CMK (cell line): ENCODE data around the gene CELSR2.

Experiments
- DNase-seq: peaks from one replicate; pipeline ENCODE4 v3.0.0-alpha.2; 2010; ENCODE audit warnings: low read depth

Gene CELSR2

DNA sequence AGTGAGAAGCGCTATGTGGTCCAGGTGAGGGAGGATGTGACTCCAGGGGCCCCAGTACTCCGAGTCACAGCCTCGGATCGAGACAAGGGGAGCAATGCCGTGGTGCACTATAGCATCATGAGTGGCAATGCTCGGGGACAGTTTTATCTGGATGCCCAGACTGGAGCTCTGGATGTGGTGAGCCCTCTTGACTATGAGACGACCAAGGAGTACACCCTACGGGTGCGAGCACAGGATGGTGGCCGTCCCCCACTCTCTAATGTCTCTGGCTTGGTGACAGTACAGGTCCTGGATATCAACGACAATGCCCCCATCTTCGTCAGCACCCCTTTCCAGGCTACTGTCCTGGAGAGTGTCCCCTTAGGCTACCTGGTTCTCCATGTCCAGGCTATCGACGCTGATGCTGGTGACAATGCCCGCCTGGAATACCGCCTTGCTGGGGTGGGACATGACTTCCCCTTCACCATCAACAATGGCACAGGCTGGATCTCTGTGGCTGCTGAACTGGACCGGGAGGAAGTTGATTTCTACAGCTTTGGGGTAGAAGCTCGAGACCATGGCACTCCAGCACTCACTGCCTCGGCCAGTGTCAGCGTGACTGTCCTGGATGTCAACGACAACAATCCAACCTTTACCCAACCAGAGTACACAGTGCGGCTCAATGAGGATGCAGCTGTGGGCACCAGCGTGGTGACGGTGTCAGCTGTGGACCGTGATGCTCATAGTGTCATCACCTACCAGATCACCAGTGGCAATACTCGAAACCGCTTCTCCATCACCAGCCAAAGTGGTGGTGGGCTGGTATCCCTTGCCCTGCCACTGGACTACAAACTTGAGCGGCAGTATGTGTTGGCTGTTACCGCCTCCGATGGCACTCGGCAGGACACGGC lies 2.2 kb downstream of the CELSR2 start:
- no peak for DNase-seq

DNA sequence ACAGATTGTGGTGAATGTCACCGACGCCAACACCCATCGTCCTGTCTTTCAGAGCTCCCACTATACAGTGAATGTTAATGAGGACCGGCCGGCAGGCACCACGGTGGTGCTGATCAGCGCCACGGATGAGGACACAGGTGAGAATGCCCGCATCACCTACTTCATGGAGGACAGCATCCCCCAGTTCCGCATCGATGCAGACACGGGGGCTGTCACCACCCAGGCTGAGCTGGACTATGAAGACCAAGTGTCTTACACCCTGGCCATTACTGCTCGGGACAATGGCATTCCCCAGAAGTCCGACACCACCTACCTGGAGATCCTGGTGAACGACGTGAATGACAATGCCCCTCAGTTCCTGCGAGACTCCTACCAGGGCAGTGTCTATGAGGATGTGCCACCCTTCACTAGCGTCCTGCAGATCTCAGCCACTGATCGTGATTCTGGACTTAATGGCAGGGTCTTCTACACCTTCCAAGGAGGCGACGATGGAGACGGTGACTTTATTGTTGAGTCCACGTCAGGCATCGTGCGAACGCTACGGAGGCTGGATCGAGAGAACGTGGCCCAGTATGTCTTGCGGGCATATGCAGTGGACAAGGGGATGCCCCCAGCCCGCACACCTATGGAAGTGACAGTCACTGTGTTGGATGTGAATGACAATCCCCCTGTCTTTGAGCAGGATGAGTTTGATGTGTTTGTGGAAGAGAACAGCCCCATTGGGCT lies 3.0 kb downstream of the CELSR2 start:
- no peak for DNase-seq

DNA sequence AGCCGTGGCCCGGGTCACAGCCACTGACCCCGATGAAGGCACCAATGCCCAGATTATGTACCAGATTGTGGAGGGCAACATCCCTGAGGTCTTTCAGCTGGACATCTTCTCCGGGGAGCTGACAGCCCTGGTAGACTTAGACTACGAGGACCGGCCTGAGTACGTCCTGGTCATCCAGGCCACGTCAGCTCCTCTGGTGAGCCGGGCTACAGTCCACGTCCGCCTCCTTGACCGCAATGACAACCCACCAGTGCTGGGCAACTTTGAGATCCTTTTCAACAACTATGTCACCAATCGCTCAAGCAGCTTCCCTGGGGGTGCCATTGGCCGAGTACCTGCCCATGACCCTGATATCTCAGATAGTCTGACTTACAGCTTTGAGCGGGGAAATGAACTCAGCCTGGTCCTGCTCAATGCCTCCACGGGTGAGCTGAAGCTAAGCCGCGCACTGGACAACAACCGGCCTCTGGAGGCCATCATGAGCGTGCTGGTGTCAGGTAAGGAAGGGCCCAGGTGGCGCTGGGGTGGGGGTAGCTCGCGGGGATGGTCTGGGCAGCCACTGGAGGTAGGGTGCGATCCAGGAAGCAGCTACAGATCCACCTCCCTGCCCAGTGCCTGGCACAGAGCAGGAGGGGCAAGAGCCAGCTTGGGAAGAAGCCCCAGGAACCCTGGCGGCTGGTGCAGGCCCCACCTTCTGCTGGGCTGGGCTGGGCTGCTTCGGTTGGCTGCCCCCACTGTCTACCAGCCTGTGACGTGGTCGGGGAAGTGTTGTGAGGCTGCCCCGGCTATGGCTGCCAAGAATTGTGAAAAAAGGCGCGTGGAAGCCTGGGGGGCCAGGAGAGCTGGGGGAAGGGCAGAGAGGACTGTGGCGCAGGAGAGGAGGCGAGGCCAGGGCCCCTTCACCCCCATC lies 3.8 kb downstream of the CELSR2 start:
- no peak for DNase-seq

DNA sequence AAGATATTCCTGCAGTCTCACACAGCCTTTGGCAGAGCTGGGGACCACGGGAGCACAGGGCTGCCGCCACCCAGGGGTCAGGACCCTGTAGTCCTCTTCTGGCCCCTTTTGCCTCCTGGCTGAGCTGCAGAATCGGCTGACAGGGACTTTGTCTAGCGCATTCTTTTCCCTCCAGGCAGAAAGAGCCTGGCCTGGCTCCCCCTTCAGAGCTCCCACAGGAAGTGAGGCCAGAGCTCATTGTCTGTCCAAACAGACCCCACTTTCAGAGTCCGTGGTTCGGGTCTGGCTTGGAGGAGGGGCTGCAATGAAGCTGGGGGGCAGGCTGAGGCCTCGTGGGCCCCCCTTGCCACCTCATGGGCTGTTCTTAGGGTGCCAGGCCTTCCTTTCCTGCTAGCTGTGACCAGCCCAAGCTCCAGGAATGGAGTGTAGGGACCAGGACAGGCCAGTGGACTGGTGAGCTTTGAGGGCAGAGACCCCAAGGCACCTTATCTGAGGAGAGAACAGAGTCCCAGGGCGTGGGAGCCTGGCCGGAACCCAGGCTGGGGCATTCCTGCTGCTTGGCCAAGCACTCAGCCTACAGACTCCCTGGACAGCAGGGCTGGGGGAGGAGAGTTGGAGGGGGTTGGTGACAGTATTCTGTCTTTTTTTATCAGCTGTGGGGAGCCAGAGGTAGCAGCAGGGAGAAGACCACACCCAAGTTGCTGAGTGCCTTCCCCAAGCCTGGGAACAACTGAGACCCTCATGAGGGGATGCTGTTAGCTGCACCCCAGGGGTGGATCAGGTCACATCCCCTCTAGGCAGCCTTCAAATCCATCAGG lies 4.7 kb downstream of the CELSR2 start:
- DNase-seq = no peak

DNA sequence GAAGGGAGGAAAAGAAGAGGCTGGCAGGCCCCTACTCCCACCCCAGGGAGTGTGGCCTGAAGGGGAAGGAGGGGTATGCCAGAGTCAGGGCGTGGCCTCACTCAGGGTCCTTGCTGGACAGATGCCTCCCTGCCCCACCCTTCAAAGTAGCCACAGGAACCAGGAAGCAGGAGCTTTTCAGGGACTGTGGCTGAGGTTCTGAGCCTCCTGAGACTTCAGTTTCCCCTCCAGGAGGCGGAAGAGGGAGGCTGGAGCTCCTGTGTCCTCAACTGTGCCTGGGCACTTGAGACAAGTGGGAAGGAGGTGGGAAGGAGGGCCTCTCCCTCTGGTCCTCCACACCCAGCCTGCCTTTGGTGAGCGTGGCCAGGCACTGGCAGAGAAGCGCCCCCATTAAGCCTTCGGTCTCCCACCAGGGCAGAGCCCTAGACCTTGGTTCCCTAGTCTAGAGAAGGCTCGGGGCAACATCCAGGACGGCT lies 5.3 kb downstream of the CELSR2 start:
- DNase-seq = peak; percentile 40

DNA sequence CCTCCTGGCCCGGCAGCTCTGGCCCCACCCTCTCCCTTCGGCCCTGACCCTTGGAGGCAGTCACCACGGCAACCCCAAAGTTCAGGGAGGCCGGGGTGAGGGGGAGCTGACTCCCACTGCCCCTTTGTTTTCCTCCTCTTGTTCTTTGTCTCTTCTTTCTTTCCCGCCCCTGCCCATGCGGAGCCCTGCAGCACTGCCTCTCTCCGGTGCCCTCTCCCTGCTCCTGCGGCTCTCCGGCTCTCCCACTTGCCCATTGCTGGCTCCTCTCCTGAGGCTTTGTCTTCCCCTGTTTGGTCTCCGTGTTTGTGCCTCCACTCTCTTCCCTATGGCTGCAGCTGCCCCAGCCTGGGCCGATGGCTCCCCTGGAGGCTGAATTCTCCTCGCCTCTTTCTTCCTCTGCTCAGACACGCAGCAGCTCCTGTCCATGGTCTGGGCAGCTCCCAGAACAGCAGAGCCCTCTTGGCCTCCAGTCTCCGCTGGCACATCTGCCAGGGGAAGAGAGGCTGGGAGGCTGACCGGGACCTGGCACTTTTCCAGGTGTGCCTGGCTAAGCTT lies 5.8 kb downstream of the CELSR2 start:
- no peak for DNase-seq

DNA sequence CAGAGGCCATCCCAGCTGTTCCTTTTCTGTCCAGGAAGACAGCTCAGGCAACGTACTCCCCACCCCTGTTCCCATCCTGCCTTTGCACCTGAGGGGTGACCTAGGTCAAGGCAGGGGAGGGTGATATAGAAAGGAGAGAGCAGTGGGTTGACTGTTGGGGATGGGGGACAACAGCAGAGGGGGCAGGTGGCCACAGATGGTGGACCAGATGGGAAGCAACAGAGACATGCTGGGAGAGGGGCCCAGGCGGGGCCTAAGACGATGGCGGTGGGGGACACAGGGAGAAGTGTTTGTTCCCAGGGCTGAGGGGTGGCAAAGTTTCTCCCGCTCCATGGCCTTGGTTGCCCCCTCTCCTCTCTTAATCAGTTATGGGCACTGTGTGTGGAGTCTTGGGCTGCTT lies 6.3 kb downstream of the CELSR2 start:
- DNase-seq = no peak

DNA sequence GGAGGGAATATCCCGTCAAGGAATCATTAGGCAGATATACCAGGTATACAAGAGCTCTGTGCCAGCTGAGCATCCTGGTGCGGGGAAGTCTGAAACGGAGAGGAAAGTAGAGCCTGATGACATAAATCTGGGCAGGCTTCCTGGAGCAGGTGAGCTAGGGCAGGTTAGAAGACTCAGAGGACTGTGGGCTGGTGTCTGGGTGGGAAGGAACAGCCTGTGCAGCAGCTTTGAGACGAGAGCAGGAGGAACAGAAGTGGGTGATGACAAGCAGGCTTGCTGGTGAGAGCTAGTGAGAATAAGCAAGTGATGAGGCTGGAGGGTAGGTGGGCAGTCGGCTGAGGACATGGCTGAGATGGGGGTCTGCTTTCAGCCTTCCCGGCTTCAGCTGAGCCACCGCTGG lies 6.7 kb downstream of the CELSR2 start:
- DNase-seq = no peak

DNA sequence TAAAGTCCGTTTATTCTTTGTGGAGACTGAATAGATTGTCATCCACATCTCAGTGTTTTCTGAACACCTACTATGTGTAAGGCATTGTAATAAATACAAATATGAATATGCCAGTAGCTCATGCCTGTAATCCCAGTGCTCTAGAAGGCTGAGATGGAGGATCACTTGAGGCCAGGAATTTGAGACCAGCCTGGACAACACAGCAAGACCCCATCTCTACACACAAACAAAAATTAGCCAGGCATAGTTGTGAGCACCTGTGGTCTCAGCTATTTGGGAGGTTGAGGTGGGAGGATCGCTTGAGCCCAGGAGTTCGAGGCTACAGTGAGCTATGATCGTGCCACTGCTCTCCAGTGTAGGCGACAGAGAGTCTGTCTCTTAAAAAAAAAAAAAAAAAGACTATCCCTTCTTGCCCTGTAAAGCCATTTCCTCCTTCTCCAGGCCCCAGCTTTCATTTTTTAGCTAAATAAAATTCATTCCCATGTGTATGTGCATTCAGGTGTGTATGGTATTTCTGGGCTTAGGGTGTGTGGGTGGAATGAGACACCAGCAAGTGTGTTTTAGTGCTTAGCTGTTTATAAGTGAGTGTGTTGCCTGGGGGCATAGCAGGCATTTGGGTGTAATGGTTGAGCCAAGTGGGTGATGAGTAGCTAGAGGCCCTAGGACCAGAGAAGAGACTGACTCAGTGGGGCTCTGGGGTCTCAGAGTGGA lies 7.8 kb downstream of the CELSR2 start:
- no peak for DNase-seq

DNA sequence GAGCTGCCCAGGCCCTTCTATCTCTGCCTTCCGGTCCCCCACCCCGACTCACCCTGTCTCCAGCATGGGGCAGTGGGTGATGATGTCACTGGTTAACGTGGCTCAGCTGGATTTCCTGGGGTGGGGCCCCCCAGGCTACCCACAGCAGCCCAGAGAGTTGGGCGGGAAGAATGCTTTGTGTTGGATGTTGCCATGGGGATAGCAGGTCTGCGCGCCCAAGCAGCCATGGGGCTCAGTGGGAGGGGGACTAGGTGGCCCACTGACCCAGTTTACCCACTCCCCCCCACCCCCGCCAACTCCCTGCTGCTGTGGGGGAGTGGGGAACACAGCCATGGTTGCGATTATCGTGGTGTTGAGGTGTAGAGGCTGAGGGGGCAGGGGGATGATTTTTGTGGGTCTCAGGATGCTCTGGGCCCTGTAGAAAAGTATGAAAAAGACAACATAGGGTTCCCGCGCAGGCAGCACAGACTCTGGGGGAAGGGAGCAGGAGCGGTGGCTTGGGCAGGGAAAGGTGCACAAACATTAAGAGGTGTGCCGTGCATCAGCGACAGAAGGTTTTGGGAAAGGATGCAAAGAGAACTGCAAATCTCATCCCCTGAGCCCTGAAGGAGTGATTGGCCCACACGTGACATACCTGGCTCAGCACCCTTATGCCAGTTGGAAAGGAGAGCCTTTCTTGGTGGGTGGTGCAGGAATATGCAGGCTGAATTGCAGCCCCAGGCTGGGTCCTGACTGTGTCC lies 8.5 kb downstream of the CELSR2 start:
- DNase-seq = no peak

DNA sequence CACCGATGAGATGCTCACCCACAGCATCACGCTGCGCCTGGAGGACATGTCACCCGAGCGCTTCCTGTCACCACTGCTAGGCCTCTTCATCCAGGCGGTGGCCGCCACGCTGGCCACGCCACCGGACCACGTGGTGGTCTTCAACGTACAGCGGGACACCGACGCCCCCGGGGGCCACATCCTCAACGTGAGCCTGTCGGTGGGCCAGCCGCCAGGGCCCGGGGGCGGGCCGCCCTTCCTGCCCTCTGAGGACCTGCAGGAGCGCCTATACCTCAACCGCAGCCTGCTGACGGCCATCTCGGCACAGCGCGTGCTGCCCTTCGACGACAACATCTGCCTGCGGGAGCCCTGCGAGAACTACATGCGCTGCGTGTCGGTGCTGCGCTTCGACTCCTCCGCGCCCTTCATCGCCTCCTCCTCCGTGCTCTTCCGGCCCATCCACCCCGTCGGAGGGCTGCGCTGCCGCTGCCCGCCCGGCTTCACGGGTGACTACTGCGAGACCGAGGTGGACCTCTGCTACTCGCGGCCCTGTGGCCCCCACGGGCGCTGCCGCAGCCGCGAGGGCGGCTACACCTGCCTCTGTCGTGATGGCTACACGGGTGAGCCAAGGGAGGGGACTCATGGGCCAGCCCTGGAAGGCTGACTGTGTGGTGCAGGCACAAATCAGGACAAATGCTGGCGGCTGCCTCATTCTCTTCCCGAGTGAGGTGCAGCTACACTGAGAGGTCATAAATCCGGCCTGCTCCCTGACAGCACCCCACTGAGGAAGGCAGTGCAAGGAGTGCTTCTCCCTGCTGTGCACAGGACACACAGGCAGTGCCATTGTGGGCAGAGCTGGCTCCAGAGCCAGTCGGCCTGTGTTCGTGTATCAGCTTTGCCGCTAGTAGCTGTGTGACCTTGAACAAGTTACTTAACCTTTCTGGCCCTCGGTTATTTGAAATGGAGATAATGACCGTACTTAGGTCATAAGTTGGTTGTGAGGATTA lies 9.4 kb downstream of the CELSR2 start:
- no peak for DNase-seq

DNA sequence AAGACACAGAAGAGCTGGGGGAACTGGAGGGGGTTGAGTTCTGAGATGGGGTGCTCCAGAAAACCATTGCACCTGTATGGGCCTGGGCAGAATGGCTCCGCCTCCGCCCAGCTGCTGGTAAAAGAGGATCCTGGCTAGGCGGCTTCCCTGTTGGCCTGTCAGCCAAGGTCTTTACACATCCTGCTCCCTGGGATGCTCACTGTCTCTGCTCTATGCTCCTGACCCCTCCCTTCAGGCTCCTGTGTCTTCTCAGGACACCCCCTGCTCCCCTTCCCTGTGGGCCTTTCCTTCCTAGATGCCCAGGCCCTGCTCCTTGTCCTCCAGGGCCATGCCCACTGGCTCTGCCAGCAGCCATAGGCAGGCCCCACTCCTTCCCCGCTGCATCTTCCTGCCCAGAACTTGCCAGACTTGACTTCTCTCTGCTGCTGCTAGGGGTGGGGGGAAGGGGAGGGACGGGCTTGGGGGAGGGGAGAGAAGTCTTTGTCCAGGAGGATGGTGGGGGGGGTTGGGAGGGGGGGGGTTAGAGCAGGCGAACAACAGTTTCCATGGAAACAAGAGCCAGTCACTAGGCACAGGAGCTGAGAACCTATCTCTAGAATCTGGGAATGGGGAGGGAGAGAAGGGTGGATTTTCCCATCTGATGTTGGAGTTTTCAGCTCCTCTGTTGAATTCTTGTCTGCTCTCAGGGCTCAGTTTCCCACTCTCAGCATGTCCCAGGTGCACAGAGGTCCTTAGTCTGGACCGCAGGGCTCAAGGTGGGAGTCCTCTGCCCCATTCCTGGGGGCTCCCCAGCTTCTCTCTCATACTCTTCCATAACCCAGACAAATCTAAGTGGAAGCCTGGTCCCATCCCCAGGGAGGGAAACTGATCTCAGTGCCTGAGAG lies 10.6 kb downstream of the CELSR2 start:
- DNase-seq = no peak

DNA sequence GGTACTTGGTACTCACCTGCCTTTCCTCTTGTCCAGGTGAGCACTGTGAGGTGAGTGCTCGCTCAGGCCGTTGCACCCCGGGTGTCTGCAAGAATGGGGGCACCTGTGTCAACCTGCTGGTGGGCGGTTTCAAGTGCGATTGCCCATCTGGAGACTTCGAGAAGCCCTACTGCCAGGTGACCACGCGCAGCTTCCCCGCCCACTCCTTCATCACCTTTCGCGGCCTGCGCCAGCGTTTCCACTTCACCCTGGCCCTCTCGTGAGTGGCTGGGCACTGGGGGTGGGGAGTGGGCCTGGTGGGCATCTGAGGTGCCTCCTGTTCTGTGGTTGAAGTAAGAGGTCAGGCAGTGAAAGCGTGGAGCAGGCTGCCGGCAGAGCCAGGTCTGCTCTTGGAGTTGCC lies 11.7 kb downstream of the CELSR2 start:
- DNase-seq = no peak

DNA sequence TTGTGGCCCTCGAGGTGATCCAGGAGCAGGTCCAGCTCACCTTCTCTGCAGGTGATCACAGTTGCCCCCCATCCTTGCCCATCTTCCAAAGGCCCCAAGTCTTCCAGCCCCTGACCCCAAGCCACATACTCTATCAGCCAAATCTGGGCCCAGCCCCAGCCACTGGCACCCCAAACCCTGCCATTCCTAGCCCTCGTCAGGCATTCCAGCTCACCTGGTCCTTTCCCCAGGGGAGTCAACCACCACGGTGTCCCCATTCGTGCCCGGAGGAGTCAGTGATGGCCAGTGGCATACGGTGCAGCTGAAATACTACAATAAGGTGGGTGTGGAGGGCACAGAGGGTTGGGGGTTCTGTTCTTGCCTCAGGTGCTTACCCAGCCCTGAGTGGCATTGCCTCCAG lies 12.2 kb downstream of the CELSR2 start:
- no peak for DNase-seq

DNA sequence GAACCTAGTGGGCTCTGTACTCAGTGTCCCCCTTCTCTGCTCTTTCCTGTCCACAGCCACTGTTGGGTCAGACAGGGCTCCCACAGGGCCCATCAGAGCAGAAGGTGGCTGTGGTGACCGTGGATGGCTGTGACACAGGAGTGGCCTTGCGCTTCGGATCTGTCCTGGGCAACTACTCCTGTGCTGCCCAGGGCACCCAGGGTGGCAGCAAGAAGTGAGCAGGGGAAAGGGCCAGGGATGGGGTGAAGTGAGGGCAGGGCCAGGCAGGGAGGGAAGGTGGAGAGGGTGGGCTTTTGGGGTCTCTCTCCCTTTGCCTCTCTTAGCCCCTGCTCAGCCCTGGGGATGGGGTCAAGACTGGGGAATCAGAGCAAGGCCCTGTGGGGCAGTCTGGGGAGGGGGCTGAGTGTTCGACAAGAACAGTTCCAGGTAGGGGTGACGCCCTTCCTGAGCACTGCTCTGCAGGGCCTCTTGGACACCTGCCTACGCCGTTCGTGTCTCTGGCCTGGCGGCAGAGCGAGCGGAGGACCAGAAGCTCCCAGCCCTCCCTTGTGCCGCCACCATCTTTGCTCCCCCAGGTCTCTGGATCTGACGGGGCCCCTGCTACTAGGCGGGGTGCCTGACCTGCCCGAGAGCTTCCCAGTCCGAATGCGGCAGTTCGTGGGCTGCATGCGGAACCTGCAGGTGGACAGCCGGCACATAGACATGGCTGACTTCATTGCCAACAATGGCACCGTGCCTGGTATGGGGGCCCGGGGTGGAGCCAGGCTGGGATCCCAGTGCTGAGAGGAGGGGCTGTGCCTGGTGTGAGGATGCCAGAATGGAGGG lies 13.1 kb downstream of the CELSR2 start:
- DNase-seq = no peak

DNA sequence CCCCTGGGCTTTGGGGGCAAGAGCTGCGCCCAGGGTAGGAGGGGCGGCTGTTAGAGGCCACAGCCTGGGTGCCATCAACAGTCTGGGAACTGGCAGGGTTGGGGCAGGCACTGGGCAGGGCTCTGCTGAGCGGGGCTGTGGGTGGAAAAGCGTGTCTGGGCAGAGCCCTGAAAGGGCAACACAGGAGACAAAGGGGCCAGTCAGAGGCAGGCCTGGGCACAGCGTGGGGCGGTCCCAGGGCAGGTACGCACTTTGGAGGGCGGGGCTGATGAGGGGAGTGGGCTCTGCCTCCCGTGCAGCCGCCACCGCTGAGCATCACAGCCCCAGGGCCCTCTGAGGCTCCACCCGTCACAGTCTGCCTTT lies 13.9 kb downstream of the CELSR2 start:
- DNase-seq = no peak
